ENCODE measurements around the gene TCF4.

TCF4 gene

DNA sequence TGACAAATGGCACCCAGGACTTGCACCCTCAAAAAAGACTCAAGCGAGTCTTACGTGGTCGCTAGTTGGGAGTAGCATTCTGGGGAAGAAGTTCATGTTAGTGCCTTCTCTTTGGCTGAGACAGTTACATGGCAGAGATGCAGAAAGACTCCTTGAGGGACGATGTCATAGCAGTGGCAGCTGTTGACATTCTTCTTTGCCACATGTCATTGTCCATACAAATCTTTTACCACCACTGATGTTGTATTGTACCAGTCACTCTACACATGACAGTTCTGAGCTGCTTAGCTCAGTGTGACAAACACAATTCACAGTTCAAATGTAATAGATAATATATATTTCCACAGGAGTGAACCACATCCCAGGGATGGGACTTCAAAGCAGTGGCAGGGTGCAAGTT, 197.1 kb downstream of the TCF4 start:
- no peak for DNase-seq (ENCODE audit: low read depth)
- H3K4me3 ChIP-seq (ENCODE audit: low read depth, low read length), result no peak overlapping the region
- TF ChIP-seq, protein P1, sequence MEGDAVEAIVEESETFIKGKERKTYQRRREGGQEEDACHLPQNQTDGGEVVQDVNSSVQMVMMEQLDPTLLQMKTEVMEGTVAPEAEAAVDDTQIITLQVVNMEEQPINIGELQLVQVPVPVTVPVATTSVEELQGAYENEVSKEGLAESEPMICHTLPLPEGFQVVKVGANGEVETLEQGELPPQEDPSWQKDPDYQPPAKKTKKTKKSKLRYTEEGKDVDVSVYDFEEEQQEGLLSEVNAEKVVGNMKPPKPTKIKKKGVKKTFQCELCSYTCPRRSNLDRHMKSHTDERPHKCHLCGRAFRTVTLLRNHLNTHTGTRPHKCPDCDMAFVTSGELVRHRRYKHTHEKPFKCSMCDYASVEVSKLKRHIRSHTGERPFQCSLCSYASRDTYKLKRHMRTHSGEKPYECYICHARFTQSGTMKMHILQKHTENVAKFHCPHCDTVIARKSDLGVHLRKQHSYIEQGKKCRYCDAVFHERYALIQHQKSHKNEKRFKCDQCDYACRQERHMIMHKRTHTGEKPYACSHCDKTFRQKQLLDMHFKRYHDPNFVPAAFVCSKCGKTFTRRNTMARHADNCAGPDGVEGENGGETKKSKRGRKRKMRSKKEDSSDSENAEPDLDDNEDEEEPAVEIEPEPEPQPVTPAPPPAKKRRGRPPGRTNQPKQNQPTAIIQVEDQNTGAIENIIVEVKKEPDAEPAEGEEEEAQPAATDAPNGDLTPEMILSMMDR (IDR thresholded peaks at IDR 0.05; ENCODE audit: control insufficient read depth, extremely low read depth, insufficient read depth), result no peak

DNA sequence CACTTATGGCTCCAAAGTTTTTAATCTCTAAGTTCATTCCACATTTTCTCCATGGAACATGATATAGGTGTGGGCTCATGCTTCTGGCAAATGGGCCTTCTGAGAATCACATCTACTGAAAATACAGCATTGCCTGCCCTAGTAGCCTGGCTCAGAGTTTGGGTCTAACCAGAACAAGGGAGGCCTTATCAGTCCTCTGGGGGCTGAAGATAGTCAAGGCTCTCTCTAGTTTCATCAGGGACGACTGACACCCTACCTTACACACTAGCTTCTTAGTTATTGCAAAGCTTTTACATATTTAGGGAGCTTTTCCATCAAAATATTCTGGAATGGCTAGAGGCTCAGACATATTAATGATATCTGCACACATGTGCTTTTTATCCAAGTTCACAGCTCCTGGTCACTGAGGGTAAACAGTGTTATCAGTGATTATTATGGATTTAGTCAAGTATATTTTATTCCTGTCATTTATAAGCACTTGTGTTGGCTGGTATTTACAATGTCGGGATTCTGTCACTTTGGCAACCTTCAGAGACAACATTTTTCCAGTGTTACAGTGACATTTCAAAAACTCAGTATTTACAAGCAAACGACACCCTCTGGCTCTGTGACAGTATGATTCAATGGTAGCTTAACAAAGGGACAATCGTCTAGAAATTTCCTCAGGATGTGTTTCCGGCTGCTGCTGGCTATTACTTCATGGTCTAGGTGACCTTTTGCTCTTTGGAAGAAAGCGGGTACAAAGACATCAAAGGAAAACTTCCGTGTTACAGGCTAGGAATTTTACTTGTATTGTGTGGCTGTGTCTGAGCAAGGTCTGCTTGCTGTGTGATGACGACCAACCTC, 200.6 kb downstream of the TCF4 start:
- TF ChIP-seq, protein P1 (IDR thresholded peaks at IDR 0.05; ENCODE audit: control insufficient read depth, extremely low read depth, insufficient read depth), result no peak
- no peak for DNase-seq (ENCODE audit: low read depth)
- no peak overlapping the region for H3K4me3 ChIP-seq (ENCODE audit: low read depth, low read length)

DNA sequence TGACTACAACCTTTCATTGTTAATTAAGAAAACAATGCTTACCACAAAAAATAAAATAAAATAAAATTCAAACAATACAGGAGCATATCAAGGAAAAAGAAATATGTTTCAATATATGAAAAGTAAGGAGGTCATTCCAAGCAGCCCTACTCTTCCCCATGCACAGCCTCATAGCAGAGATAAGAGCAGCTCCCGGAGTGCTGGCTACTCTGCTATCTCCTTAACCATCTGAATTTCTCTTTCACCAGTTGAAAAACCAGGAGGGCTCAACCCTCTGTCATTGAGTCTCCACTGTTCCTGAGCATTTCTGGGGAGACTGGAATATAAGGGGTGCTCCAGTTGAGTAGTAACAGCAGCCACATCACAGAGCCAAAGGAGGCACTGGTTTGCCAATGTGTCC, 201.4 kb downstream of the TCF4 start:
- TF ChIP-seq, protein P1 (IDR thresholded peaks at IDR 0.05; ENCODE audit: control insufficient read depth, extremely low read depth, insufficient read depth), result no peak
- DNase-seq (ENCODE audit: low read depth), result no peak
- H3K4me3 ChIP-seq (ENCODE audit: low read depth, low read length), result no peak overlapping the region

DNA sequence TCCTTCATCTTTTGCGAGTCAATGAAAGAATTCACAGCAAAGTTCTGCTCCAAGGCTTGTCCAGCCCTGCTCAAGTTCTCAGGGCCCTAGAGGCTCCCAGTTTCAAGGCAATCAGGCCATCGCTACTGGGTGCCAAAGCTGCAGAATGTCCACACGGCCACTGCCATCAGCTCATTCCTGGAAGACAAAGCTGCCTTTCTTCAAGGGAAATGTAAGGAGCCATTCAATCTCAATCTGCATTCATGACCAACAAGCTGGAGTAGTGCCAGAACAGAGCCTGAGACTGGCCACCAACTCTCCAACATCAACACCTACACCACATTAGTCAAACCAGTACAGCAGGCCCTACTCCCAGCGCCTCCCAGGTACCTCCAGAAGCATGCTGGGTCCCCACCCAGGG, 202.2 kb downstream of the TCF4 start:
- no peak for DNase-seq (ENCODE audit: low read depth)
- H3K4me3 ChIP-seq (ENCODE audit: low read depth, low read length), result no peak overlapping the region
- TF ChIP-seq, protein P1 (IDR thresholded peaks at IDR 0.05; ENCODE audit: control insufficient read depth, extremely low read depth, insufficient read depth), result no peak

DNA sequence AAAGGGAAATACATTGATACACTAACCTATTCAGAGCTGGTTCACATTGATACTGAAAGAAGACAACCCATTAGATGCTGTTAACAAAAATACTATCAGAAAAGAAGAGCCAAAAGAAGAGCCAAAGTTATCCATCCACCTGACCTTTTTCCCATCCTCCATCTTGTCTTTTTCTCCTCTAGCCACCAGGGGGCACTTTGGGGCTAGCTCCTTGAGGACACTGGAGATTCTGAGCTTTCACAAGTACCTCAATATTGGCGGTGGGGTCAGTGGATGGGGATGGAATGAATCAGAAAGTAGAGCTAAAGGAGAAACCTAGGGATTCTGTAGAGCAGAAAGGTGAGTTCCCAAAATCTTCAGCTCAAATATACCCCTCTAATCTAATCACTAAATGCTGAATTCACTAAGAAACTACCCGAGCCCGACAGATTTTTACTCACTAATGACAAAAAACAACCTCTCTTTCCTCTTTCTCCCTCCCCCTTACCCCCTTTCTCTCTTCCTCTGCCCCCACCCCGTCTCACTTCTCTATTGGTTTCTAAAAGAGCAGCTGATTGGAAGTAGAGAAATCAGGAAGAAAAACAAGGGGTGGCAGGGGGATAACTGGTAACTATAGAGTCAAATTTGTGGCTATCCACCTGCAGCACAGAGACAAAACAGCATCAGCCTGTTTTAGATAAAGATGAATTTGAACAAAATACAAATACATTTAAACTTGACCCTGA, 203.3 kb downstream of the TCF4 start:
- DNase-seq (ENCODE audit: low read depth), result no peak
- no peak overlapping the region for H3K4me3 ChIP-seq (ENCODE audit: low read depth, low read length)
- TF ChIP-seq, protein P1 (IDR thresholded peaks at IDR 0.05; ENCODE audit: control insufficient read depth, extremely low read depth, insufficient read depth), result peak; percentile 65

DNA sequence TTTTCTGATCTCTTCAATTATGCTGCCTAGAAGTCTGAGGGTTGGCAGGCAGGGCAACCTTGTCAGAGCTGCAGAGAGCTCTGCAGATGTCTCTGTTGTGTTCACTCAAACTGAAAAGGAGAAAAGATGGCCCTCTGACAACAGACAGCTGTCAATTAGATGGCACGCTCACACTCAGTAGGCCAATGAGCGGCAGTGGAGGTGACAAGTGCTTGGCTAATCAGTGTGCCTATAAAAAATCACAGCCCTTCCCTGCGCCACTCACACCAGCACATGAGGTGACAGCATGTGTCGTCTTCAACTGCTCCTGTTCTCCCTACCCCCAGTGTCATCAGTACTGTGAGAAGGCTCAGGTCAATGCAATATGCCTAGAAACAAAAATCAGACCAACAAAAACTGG, 203.9 kb downstream of the TCF4 start:
- H3K4me3 ChIP-seq (ENCODE audit: low read depth, low read length), result no peak overlapping the region
- TF ChIP-seq, protein P1 (IDR thresholded peaks at IDR 0.05; ENCODE audit: control insufficient read depth, extremely low read depth, insufficient read depth), result no peak
- no peak for DNase-seq (ENCODE audit: low read depth)
